Hematopoietic multipotent progenitor cell treated with erythropoietin and hydrocortisone succinate and interleukin-3 and kit ligand, for 15 days (in vitro differentiated cells): ENCODE results near the gene MAPT.
"Not testable (repeated sequence)": the region's sequence is repeated elsewhere in the genome, so short reads cannot be mapped to it uniquely, and the experiment has no call there.

Source experiments
- DNase-seq: peaks from one replicate; pipeline ENCODE4 v3.0.0-alpha.2; 2015; ENCODE audit warnings: low spot score

Gene MAPT

DNA sequence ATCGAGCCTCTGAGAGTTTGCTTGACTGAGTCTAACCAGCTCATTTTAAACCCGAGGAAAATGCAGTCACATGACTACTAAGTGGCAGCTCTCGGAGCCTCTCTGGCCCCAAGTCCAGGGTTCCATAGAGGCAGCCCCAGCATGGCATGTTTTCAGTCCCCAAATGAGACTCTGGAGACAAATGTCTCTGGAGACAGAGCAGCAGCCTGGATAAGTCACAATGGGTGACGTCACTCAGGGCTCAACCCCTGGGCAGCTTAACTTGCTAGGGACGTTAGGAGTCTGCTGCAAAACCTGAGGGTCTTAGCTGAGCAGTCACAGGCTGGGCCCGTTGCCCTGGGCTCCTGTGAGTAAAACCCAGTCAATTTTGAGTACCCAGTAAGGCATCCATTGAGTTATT lies 97.8 kb downstream of the MAPT start:
- no peak for DNase-seq

DNA sequence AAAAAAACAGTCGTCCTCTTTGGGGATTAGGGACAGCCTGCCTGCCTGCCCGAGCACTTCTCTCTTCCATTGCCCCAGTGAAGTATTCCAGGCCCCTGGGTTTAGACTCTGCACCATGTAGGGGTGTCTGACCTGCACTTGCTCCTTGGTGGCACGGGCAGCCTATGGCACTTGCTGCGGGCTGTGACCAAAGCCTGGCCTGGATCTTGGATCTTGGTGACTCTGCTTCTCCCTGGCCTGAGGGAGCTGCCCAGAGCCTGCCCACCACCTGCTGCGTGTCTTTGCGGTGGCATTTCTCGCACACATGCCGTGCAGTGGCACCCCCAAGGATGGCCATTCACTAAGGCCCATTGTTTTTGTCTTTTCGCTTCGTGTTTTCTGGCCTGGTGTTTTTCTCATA lies 98.5 kb downstream of the MAPT start:
- DNase-seq: no peak

DNA sequence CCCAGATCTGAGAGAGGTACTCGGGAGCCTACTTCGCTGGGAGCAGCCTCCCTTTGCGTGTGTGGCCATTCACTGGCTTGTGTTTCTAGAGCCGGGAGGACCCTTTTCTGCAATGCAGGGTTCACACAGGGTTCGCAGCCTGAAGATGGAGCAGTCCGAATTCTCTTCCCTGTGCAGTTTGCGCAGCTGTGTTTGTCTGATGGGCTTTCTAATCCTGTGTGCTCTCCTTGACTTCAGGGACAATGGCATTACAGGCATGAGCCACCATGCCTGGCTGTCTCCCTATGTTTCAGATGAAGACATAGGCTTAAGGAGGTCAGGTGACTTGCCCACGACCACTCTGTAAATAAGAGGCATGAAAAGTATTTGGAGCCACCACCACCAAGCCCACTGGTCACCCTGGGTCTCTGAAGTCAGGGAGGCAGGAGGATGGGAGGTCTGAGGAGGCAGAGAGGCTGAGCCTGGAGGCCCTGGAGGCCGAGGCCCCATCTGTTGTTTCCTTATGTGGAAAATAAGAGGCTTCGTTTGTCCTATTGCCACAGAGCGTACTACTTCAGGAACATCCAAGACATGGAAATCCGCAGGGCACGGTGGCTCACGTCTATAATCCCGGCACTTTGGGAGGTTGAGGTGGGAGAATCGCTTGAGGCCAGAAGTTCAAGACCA lies 99.7 kb downstream of the MAPT start:
- no peak for DNase-seq

DNA sequence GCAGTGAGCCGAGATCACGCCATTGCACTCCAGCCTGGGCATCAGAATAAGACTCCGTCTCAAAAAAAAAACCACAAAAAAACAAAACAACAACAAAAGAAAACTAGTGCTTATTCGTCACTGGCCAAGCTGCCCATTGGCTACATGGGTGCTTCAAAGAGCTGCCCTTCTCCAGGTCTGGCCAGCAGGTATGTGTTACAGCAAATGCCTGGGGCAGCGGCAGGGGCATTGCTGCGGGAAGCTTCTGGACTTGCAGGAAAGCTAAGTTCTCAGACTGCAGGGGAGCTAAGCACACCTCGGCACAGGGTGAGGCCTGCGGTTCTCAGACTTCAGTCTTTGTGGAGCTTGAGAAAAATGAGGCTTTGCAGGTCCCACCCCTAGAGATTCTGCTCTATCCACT lies 100.6 kb downstream of the MAPT start:
- DNase-seq: no peak

DNA sequence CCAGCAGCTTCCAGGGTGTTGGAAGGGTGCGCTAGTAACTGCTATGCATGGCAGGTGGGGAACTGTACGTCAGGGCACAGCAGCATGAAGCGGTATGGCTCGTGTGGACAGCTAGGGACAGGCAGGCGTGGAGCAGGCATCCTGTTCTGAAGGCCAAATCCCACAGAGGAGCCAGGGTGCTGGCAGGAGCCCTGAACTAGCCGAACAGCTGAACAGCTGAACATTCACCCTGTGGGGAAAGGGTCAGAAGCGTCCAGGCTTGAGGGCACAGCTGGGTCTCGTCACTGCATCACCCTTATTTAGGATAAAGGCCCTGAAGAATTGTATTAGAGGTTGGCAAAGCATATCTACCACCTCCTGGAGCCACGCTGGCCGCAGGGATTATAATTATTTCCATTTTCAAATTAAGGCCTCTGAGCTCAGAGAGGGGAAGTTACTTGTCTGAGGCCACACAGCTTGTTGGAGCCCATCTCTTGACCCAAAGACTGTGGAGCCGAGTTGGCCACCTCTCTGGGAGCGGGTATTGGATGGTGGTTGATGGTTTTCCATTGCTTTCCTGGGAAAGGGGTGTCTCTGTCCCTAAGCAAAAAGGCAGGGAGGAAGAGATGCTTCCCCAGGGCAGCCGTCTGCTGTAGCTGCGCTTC lies 101.4 kb downstream of the MAPT start:
- no peak for DNase-seq

DNA sequence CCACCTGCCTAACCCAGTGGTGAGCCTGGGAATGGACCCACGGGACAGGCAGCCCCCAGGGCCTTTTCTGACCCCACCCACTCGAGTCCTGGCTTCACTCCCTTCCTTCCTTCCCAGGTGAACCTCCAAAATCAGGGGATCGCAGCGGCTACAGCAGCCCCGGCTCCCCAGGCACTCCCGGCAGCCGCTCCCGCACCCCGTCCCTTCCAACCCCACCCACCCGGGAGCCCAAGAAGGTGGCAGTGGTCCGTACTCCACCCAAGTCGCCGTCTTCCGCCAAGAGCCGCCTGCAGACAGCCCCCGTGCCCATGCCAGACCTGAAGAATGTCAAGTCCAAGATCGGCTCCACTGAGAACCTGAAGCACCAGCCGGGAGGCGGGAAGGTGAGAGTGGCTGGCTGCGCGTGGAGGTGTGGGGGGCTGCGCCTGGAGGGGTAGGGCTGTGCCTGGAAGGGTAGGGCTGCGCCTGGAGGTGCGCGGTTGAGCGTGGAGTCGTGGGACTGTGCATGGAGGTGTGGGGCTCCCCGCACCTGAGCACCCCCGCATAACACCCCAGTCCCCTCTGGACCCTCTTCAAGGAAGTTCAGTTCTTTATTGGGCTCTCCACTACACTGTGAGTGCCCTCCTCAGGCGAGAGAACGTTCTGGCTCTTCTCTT lies 102.1 kb downstream of the MAPT start:
- no peak for DNase-seq

DNA sequence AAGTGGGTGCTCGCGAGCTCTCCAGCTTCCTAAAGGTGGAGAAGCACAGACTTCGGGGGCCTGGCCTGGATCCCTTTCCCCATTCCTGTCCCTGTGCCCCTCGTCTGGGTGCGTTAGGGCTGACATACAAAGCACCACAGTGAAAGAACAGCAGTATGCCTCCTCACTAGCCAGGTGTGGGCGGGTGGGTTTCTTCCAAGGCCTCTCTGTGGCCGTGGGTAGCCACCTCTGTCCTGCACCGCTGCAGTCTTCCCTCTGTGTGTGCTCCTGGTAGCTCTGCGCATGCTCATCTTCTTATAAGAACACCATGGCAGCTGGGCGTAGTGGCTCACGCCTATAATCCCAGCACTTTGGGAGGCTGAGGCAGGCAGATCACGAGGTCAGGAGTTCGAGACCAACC lies 102.8 kb downstream of the MAPT start:
- DNase-seq: no peak

DNA sequence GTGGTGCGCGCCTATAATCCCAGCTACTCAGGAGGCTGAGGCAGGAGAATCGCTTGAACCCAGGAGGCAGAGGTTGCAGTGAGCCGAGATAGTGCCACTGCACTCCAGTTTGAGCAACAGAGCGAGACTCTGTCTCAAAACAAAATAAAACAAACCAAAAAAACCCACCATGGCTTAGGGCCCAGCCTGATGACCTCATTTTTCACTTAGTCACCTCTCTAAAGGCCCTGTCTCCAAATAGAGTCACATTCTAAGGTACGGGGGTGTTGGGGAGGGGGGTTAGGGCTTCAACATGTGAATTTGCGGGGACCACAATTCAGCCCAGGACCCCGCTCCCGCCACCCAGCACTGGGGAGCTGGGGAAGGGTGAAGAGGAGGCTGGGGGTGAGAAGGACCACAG lies 103.3 kb downstream of the MAPT start:
- DNase-seq: no peak

DNA sequence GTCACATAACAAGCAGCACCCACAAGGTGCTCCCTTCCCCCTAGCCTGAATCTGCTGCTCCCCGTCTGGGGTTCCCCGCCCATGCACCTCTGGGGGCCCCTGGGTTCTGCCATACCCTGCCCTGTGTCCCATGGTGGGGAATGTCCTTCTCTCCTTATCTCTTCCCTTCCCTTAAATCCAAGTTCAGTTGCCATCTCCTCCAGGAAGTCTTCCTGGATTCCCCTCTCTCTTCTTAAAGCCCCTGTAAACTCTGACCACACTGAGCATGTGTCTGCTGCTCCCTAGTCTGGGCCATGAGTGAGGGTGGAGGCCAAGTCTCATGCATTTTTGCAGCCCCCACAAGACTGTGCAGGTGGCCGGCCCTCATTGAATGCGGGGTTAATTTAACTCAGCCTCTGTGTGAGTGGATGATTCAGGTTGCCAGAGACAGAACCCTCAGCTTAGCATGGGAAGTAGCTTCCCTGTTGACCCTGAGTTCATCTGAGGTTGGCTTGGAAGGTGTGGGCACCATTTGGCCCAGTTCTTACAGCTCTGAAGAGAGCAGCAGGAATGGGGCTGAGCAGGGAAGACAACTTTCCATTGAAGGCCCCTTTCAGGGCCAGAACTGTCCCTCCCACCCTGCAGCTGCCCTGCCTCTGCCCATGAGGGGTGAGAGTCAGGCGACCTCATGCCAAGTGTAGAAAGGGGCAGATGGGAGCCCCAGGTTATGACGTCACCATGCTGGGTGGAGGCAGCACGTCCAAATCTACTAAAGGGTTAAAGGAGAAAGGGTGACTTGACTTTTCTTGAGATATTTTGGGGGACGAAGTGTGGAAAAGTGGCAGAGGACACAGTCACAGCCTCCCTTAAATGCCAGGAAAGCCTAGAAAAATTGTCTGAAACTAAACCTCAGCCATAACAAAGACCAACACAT lies 104.9 kb downstream of the MAPT start, which contains the start of gene STH:
STH (plus strand) TSS at position 264 of the 913 bp plus-strand sequence; CDS start at position 294, 30 bp downstream.
- DNase-seq: no peak

DNA sequence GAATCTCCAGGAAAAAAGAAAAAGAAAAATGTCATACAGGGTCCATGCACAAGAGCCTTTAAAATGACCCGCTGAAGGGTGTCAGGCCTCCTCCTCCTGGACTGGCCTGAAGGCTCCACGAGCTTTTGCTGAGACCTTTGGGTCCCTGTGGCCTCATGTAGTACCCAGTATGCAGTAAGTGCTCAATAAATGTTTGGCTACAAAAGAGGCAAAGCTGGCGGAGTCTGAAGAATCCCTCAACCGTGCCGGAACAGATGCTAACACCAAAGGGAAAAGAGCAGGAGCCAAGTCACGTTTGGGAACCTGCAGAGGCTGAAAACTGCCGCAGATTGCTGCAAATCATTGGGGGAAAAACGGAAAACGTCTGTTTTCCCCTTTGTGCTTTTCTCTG lies 105.5 kb downstream of the MAPT start:
- no peak for DNase-seq

DNA sequence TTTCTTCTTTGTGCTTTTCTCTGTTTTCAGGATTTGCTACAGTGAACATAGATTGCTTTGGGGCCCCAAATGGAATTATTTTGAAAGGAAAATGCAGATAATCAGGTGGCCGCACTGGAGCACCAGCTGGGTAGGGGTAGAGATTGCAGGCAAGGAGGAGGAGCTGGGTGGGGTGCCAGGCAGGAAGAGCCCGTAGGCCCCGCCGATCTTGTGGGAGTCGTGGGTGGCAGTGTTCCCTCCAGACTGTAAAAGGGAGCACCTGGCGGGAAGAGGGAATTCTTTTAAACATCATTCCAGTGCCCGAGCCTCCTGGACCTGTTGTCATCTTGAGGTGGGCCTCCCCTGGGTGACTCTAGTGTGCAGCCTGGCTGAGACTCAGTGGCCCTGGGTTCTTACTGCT lies 105.9 kb downstream of the MAPT start:
- DNase-seq: no peak

DNA sequence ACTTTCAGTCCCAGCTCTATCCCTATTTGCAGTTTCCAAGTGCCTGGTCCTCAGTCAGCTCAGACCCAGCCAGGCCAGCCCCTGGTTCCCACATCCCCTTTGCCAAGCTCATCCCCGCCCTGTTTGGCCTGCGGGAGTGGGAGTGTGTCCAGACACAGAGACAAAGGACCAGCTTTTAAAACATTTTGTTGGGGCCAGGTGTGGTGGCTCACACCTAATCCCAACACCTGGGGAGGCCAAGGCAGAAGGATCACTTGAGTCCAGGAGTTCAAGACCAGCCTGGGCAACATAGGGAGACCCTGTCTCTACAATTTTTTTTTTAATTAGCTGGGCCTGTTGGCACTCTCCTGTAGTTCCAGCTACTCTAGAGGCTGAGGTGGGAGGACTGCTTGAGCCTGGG lies 106.4 kb downstream of the MAPT start:
- no peak for DNase-seq

DNA sequence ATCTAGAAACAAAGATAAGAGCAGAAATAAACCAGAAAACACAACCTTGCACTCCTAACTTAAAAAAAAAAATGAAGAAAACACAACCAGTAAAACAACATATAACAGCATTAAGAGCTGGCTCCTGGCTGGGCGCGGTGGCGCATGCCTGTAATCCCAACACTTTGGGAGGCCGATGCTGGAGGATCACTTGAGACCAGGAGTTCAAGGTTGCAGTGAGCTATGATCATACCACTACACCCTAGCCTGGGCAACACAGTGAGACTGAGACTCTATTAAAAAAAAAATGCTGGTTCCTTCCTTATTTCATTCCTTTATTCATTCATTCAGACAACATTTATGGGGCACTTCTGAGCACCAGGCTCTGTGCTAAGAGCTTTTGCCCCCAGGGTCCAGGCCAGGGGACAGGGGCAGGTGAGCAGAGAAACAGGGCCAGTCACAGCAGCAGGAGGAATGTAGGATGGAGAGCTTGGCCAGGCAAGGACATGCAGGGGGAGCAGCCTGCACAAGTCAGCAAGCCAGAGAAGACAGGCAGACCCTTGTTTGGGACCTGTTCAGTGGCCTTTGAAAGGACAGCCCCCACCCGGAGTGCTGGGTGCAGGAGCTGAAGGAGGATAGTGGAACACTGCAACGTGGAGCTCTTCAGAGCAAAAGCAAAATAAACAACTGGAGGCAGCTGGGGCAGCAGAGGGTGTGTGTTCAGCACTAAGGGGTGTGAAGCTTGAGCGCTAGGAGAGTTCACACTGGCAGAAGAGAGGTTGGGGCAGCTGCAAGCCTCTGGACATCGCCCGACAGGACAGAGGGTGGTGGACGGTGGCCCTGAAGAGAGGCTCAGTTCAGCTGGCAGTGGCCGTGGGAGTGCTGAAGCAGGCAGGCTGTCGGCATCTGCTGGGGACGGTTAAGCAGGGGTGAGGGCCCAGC lies 107.3 kb downstream of the MAPT start:
- no peak for DNase-seq

DNA sequence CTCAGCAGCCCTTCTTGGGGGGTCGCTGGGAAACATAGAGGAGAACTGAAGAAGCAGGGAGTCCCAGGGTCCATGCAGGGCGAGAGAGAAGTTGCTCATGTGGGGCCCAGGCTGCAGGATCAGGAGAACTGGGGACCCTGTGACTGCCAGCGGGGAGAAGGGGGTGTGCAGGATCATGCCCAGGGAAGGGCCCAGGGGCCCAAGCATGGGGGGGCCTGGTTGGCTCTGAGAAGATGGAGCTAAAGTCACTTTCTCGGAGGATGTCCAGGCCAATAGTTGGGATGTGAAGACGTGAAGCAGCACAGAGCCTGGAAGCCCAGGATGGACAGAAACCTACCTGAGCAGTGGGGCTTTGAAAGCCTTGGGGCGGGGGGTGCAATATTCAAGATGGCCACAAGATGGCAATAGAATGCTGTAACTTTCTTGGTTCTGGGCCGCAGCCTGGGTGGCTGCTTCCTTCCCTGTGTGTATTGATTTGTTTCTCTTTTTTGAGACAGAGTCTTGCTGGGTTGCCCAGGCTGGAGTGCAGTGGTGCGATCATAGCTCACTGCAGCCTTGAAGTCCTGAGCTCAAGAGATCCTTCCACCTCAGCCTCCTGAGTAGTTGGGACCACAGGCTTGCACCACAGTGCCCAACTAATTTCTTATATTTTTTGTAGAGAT lies 108.1 kb downstream of the MAPT start:
- DNase-seq: peak; percentile 71

DNA sequence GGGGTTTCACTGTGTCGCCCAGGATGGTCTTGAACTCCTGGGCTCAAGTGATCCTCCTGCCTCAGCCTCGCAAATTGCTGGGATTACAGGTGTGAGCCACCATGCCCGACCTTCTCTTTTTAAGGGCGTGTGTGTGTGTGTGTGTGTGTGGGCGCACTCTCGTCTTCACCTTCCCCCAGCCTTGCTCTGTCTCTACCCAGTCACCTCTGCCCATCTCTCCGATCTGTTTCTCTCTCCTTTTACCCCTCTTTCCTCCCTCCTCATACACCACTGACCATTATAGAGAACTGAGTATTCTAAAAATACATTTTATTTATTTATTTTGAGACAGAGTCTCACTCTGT lies 108.6 kb downstream of the MAPT start:
- no peak for DNase-seq

DNA sequence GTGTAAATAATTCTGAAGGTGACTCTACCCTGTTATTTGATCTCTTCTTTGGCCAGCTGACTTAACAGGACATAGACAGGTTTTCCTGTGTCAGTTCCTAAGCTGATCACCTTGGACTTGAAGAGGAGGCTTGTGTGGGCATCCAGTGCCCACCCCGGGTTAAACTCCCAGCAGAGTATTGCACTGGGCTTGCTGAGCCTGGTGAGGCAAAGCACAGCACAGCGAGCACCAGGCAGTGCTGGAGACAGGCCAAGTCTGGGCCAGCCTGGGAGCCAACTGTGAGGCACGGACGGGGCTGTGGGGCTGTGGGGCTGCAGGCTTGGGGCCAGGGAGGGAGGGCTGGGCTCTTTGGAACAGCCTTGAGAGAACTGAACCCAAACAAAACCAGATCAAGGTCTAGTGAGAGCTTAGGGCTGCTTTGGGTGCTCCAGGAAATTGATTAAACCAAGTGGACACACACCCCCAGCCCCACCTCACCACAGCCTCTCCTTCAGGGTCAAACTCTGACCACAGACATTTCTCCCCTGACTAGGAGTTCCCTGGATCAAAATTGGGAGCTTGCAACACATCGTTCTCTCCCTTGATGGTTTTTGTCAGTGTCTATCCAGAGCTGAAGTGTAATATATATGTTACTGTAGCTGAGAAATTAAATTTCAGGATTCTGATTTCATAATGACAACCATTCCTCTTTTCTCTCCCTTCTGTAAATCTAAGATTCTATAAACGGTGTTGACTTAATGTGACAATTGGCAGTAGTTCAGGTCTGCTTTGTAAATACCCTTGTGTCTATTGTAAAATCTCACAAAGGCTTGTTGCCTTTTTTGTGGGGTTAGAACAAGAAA lies 109.8 kb downstream of the MAPT start:
- no peak for DNase-seq

DNA sequence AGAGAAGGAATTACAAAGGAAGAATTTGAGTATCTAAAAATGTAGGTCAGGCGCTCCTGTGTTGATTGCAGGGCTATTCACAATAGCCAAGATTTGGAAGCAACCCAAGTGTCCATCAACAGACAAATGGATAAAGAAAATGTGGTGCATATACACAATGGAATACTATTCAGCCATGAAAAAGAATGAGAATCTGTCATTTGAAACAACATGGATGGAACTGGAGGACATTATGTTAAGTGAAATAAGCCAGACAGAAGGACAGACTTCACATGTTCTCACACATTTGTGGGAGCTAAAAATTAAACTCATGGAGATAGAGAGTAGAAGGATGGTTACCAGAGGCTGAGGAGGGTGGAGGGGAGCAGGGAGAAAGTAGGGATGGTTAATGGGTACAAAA lies 111.7 kb downstream of the MAPT start:
- not testable (repeated sequence) for DNase-seq

DNA sequence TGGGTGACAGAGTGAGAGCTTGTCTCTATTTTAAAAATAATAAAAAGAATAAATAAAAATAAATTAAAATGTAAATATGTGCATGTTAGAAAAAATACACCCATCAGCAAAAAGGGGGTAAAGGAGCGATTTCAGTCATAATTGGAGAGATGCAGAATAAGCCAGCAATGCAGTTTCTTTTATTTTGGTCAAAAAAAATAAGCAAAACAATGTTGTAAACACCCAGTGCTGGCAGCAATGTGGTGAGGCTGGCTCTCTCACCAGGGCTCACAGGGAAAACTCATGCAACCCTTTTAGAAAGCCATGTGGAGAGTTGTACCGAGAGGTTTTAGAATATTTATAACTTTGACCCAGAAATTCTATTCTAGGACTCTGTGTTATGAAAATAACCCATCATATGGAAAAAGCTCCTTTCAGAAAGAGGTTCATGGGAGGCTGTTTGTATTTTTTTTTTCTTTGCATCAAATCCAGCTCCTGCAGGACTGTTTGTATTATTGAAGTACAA lies 113.2 kb downstream of the MAPT start:
- DNase-seq: no peak

DNA sequence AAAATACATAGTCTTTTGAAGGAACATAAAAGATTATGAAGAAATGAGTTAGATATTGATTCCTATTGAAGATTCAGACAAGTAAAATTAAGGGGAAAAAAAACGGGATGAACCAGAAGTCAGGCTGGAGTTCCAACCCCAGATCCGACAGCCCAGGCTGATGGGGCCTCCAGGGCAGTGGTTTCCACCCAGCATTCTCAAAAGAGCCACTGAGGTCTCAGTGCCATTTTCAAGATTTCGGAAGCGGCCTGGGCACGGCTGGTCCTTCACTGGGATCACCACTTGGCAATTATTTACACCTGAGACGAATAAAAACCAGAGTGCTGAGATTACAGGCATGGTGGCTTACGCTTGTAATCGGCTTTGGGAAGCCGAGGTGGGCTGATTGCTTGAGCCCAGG lies 114.2 kb downstream of the MAPT start:
- DNase-seq: no peak
